ENCODE measurements around the gene MPDZ.

Gene MPDZ

DNA sequence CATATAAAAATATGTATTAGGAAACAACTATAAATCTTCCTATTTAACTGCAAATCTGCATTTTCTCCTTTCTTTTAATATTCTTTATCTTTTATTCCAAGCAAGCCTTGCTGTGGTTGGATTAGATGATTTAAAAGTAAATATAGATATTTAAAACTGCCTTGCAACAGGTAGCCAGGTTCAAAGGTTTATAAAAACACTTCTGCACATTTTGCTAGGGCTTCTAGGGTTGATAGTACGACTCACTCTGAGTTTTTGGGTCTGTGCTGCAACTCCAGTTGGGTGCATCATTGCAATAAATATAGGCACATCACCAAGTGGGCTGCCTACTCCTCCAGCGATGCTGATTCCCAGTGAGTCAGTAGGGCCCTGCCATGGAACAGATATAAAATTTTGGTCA, 167.7 kb downstream of the MPDZ start:
- TF ChIP-seq, protein P1, sequence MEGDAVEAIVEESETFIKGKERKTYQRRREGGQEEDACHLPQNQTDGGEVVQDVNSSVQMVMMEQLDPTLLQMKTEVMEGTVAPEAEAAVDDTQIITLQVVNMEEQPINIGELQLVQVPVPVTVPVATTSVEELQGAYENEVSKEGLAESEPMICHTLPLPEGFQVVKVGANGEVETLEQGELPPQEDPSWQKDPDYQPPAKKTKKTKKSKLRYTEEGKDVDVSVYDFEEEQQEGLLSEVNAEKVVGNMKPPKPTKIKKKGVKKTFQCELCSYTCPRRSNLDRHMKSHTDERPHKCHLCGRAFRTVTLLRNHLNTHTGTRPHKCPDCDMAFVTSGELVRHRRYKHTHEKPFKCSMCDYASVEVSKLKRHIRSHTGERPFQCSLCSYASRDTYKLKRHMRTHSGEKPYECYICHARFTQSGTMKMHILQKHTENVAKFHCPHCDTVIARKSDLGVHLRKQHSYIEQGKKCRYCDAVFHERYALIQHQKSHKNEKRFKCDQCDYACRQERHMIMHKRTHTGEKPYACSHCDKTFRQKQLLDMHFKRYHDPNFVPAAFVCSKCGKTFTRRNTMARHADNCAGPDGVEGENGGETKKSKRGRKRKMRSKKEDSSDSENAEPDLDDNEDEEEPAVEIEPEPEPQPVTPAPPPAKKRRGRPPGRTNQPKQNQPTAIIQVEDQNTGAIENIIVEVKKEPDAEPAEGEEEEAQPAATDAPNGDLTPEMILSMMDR (IDR thresholded peaks at IDR 0.05; ENCODE audit: control insufficient read depth, extremely low read depth, insufficient read depth) = no peak
- no peak for DNase-seq (ENCODE audit: low read depth)
- H3K4me3 ChIP-seq (ENCODE audit: low read depth, low read length) = no peak overlapping the region

DNA sequence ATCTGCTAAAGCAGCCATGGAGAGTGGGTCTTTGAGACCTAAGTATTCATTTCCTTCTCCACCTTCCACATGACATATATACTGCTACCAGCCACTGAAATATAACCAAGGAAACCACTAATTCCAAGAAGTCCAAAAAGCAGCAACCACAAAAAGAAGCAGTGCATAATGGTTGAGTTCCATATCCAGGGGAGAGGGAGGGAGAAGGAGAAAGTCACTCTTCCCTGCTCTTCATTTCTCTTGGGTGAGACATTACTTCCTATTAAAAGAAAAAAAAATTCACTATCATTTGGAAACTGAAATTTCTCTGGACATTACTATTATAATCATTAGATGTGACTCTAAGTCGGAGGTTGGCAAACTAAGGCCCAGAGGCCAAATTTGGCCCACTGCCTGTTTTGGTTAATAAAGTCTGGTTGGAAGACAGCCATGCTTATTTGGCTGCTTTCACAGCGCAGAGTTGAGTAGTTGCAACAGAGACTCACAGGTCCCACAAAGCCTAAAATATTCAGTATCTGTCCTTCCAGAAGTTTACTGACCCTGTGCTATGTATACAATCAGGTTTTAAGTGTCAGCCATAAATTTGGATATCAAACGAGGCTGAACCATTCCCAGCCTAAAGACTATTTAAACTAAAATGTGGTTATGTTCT, 168.6 kb downstream of the MPDZ start:
- DNase-seq (ENCODE audit: low read depth) = peak; percentile 54
- no peak overlapping the region for H3K4me3 ChIP-seq (ENCODE audit: low read depth, low read length)
- TF ChIP-seq, protein P1 (IDR thresholded peaks at IDR 0.05; ENCODE audit: control insufficient read depth, extremely low read depth, insufficient read depth) = no peak

DNA sequence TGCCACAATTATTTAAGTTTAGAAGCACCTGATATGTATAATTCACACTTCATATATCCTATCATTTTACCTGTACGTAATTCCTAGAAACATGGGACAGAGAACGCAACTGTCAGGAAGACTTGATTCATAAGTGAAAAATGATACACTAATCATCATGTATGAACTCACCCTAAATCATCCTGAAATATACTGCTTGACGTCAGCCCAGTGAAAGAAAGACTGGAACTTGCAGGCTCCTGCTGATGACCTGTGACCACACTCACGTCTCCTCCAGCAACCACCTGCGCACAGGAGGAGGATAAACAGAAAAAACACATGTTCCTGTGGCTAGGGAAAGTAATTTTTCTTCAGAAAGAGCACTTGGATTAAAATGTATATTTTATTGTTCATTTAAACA, 169.7 kb downstream of the MPDZ start:
- no peak for DNase-seq (ENCODE audit: low read depth)
- H3K4me3 ChIP-seq (ENCODE audit: low read depth, low read length) = no peak overlapping the region
- TF ChIP-seq, protein P1 (IDR thresholded peaks at IDR 0.05; ENCODE audit: control insufficient read depth, extremely low read depth, insufficient read depth) = no peak

DNA sequence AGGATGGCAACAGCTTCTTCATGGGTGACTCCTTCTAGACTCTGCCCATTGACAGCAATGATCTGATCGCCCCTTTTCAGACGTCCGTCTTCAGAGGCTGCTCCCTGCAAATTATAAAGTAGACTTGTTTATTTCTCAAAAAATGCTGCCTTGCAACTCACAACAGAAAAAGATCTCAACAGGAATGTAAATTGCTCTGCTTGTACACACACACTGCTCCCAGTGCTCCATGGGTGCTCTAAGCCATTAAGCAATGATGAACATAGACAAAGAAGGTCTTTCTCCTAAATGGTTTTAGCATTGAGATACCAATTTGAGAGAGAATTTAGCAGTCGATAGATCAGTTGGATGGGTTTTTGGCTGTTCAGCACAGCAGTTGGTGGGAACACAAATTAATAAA, 172.5 kb downstream of the MPDZ start:
- no peak for DNase-seq (ENCODE audit: low read depth)
- TF ChIP-seq, protein P1 (IDR thresholded peaks at IDR 0.05; ENCODE audit: control insufficient read depth, extremely low read depth, insufficient read depth) = no peak
- no peak overlapping the region for H3K4me3 ChIP-seq (ENCODE audit: low read depth, low read length)

DNA sequence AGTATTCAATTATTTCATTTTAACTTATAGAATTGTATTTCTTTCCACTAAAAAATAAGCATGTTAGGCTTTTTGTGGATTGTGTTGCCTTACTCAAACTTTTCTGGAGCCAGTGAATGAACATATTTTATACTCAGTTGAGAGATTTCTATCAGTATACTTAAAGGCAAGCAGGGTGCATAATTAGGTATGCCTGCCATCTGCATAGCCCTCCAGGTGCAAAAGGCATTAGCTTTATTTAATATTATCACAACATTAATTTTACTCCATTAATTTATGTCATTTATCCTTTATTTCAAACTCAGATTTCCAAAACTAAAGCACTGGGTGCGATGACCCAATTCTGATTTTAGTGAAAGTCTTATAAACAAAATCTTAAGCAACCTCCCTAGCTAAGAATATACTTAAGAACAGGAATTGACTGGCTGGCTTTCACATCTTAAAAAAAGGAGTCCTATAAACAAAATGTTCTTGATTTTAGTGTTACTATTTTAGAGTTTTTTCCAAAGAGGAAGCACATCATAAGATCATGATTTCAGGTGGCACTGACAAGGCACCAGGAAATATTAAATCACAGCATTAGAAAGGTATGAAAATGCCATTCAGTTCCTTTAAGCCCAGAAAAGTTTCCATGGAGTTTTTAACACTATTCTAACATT, 178.4 kb downstream of the MPDZ start:
- H3K4me3 ChIP-seq (ENCODE audit: low read depth, low read length) = no peak overlapping the region
- DNase-seq (ENCODE audit: low read depth) = no peak
- TF ChIP-seq, protein P1 (IDR thresholded peaks at IDR 0.05; ENCODE audit: control insufficient read depth, extremely low read depth, insufficient read depth) = no peak

DNA sequence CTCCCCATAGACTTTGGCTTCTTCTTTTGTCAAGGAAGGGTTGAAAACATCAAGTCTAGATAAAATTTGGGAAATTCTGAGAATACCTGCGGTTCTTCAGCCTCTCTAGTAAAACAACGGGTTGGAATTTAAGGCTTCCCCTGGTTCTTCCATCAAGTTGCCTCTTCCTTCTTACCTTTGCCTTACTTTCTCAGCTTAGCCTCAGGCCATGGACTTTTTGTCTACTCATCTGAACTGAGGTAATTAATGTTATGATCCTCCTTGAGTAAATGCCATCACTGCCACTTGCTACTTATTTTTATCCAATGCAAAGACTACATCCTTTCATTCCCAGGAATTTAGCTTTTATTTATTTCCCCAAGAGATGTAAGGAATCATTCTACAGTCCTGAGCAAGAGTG, 184.4 kb downstream of the MPDZ start:
- TF ChIP-seq, protein P1 (IDR thresholded peaks at IDR 0.05; ENCODE audit: control insufficient read depth, extremely low read depth, insufficient read depth) = no peak
- DNase-seq (ENCODE audit: low read depth) = no peak
- H3K4me3 ChIP-seq (ENCODE audit: low read depth, low read length) = no peak overlapping the region

DNA sequence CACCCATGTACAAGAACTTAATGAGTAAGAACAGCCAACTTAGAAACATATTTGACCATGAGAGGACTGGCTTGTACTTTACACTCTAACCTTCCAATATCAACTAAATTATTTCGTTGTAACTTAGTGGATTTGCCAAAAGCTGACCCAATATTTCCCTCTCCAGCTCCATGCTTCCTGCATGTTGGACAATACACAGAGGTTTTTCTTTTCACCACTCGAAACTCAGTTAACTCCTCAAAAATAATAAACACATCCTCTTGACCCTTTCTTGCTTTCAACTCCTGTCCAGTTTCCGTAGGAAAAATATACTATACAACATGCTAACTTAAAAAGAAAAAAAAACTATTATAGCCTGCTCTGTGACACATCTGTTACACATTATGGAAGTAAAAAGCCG, 188.9 kb downstream of the MPDZ start:
- no peak for DNase-seq (ENCODE audit: low read depth)
- H3K4me3 ChIP-seq (ENCODE audit: low read depth, low read length) = no peak overlapping the region
- TF ChIP-seq, protein P1 (IDR thresholded peaks at IDR 0.05; ENCODE audit: control insufficient read depth, extremely low read depth, insufficient read depth) = no peak
